ENCODE measurements around the gene PPP1R13B.
"Not testable (repeated sequence)": the region's sequence is repeated elsewhere in the genome, so short reads cannot be mapped to it uniquely, and the experiment has no call there.

- peak; percentile 70 for TF ChIP-seq CTCF (conservative IDR thresholded peaks at IDR 0.05; ENCODE audit: low read length)
- not testable (repeated sequence) for TF ChIP-seq EZH2phosphoT487 (IDR thresholded peaks at IDR 0.05; ENCODE audit: borderline replicate concordance, low read depth, low read length)
Observed at GRCh38 chr14:103793192-103793591, 54.2 kb downstream of the PPP1R13B start.
